Keratinocyte (primary cell): ENCODE data around the gene RBM4. TPM values are rescaled to one million over a fixed set of nuclear protein-coding genes. Genes with fewer than 3 reads are reported as not detected.

Experiments
- DNase-seq: peaks from one replicate; pipeline ENCODE4 v3.0.0-alpha.2; 2011; ENCODE audit warnings: low read depth, missing footprints, low spot score
- FAIRE-seq: peaks from 2 replicates; lab custom pipeline; 2011; peaks lifted over from hg19 to GRCh38; lab: Jason Lieb, UNC
- H2AFZ ChIP-seq: 2 replicates; pipeline ENCODE4 v1.6.0; 2012; ENCODE audit warnings: low read length, control low read depth, inconsistent platforms; ENCODE audit not compliant: control insufficient read depth
- H3K27ac ChIP-seq: 2 replicates; pipeline ENCODE4 v1.5.1; 2011; ENCODE audit warnings: low read length; ENCODE audit not compliant: control insufficient read depth, insufficient read depth
- H3K27me3 ChIP-seq: 3 replicates; pipeline ENCODE4 v1.6.0; 2011; ENCODE audit warnings: low read length; ENCODE audit not compliant: control insufficient read depth, insufficient read depth; ENCODE audit errors: extremely low read depth
- H3K36me3 ChIP-seq, 2 experiments: 2 replicates in 1 of 2; 3 replicates in 1 of 2; pipeline ENCODE4 v1.5.1; 2011; ENCODE audit warnings: low read length in 2 of 2, mild to moderate bottlenecking in 1 of 2; ENCODE audit not compliant: control insufficient read depth in 2 of 2, insufficient read depth in 2 of 2; ENCODE audit errors: extremely low read depth in 1 of 2
- H3K4me1 ChIP-seq: 3 replicates; pipeline ENCODE4 v1.5.1; 2011; ENCODE audit warnings: low read length; ENCODE audit not compliant: control insufficient read depth, insufficient read depth; ENCODE audit errors: extremely low read depth
- H3K4me2 ChIP-seq: 3 replicates; pipeline ENCODE4 v1.6.0; 2011; ENCODE audit warnings: low read depth, low read length; ENCODE audit not compliant: control insufficient read depth, insufficient read depth; ENCODE audit errors: extremely low read depth
- H3K4me3 ChIP-seq, 3 experiments: fragments of 200-600 bp in 1 of 3; sonication (generic) in 1 of 3; 2 replicates in 2 of 3; 3 replicates in 1 of 3; pipeline ENCODE4 v1.5.1; 2011 to 2016; ENCODE audit warnings: low read length in 3 of 3, mild to moderate bottlenecking in 3 of 3, control low read depth in 2 of 3, inconsistent platforms in 1 of 3, low read depth in 1 of 3, mixed read lengths in 1 of 3, mixed run types in 1 of 3, moderate library complexity in 1 of 3; ENCODE audit not compliant: control insufficient read depth in 2 of 3, insufficient read depth in 2 of 3; ENCODE audit errors: extremely low read depth in 1 of 3
- H3K79me2 ChIP-seq: 2 replicates; pipeline ENCODE4 v1.6.0; 2012; ENCODE audit warnings: low read length; ENCODE audit not compliant: control insufficient read depth, insufficient read depth
- H3K9ac ChIP-seq: 3 replicates; pipeline ENCODE4 v1.6.0; 2011; ENCODE audit warnings: low read length; ENCODE audit not compliant: control insufficient read depth, insufficient read depth; ENCODE audit errors: extremely low read depth
- H3K9me1 ChIP-seq: 3 replicates; pipeline ENCODE4 v1.6.0; 2011; ENCODE audit warnings: low read length; ENCODE audit not compliant: control insufficient read depth, insufficient read depth; ENCODE audit errors: extremely low read depth
- H3K9me3 ChIP-seq: 2 replicates; pipeline ENCODE4 v1.5.1; 2012; ENCODE audit warnings: low read depth, low read length; ENCODE audit not compliant: control insufficient read depth
- H4K20me1 ChIP-seq: 3 replicates; pipeline ENCODE4 v1.6.0; 2011; ENCODE audit warnings: low read length; ENCODE audit not compliant: control insufficient read depth, insufficient read depth; ENCODE audit errors: extremely low read depth
- CTCF ChIP-seq, 3 experiments: IDR thresholded peaks in 1 of 3; conservative IDR thresholded peaks in 1 of 3; optimal IDR thresholded peaks in 1 of 3; 2 replicates in 2 of 3; 3 replicates in 1 of 3; pipeline versions ENCODE3 to v1.5.1; 2011; ENCODE audit warnings: low read length in 3 of 3, mild to moderate bottlenecking in 3 of 3, moderate library complexity in 2 of 3, control low read depth in 1 of 3, inconsistent platforms in 1 of 3; ENCODE audit not compliant: insufficient read depth in 2 of 3; ENCODE audit errors: extremely low read depth in 1 of 3
- EZH2 ChIP-seq: IDR thresholded peaks from one replicate; pipeline ENCODE4 v1.6.1; 2012; ENCODE audit warnings: inconsistent platforms, mild to moderate bottlenecking, low read length, moderate library complexity
- dilution Hi-C: fragments of 300-500 bp; cut with MboI; formaldehyde crosslinking; loops from one replicate; pipeline ENCODE4 v1.7.0; 2020; ENCODE audit warnings: low sequenced_read_pairs; ENCODE audit not compliant: extremely low pct_ligation_motif_present
- polyA plus RNA-seq, 5 experiments: library from polyadenylated mRNA; depleted of rRNA in 3 of 5; stranded (reverse) in 3 of 5; stranded (forward) in 1 of 5; unstranded in 1 of 5; fragments of >200 nt; gene quantifications; 1 replicate in 1 of 5; 2 replicates in 3 of 5; 3 replicates in 1 of 5; pipeline versions ENCODE4 v1.2.1 to v1.2.3, GENCODE V29; 2011 to 2012; ENCODE audit warnings: missing spikeins in 2 of 5, low read depth in 1 of 5, low replicate concordance in 1 of 5

Gene RBM4
- polyA plus RNA-seq, 1 donor (not counting 4 experiments of a cell fraction or from before 2014, with no cell fraction given): 190 TPM

GRCh38 chr11:66598993-66599392 lies 39.5 kb upstream of the RBM4 start:
- H3K4me2 ChIP-seq: no peak overlapping the region
- H3K36me3 ChIP-seq: peaks cover 1 to 16% of the 10 kb centered on the region in 2 experiments
- H3K9me1 ChIP-seq: no peaks in the 10 kb centered on the region
- no peak overlapping the region for H3K4me3 ChIP-seq
- H3K9ac ChIP-seq: no peak overlapping the region
- dilution Hi-C loops: no loop called here
- H3K4me1 ChIP-seq: peaks cover 7% of the 10 kb centered on the region
- DNase-seq: no peak
- H4K20me1 ChIP-seq: no peaks in the 10 kb centered on the region
- no peaks in the 10 kb centered on the region for H3K27me3 ChIP-seq
- H3K27ac ChIP-seq: no peak overlapping the region
- H2AFZ ChIP-seq: no peak overlapping the region
- no peaks in the 10 kb centered on the region for H3K9me3 ChIP-seq
- TF ChIP-seq CTCF (optimal IDR thresholded peaks at IDR 0.05 in 1 of 3, IDR thresholded peaks at IDR 0.05 in 1 of 3, conservative IDR thresholded peaks at IDR 0.05 in 1 of 3; ENCODE audit: extremely low read depth in 1 of 3, insufficient read depth in 2 of 3, low read length in 3 of 3) (no peak), EZH2 (no peak)
- no peak for FAIRE-seq
- H3K79me2 ChIP-seq: no peaks in the 10 kb centered on the region

GRCh38 chr11:66600219-66600618 lies 38.3 kb upstream of the RBM4 start:
- Histone ChIP-seq H3K4me1 (peaks cover 7% of the 10 kb centered on the region), H3K27ac (no peak overlapping the region), H3K79me2 (no peaks in the 10 kb centered on the region), H3K9me1 (no peaks in the 10 kb centered on the region), H3K9ac (no peak overlapping the region), H3K4me3 (no peak overlapping the region), H2AFZ (no peak overlapping the region), H3K27me3 (no peaks in the 10 kb centered on the region), H3K36me3 (peaks cover 4 to 20% of the 10 kb centered on the region in 2 experiments), H4K20me1 (no peaks in the 10 kb centered on the region), H3K9me3 (no peaks in the 10 kb centered on the region), H3K4me2 (no peak overlapping the region)
- dilution Hi-C loops: no loop called here
- FAIRE-seq (no peak), DNase-seq (no peak)
- TF ChIP-seq EZH2: no peak
- no peak for TF ChIP-seq CTCF (optimal IDR thresholded peaks at IDR 0.05 in 1 of 3, IDR thresholded peaks at IDR 0.05 in 1 of 3, conservative IDR thresholded peaks at IDR 0.05 in 1 of 3; ENCODE audit: extremely low read depth in 1 of 3, insufficient read depth in 2 of 3, low read length in 3 of 3)
